ENCODE measurements around the gene LNX1.
"Not testable (repeated sequence)": the region's sequence is repeated elsewhere in the genome, so short reads cannot be mapped to it uniquely, and the experiment has no call there.

The LNX1 gene

GRCh38 chr4:53431052-53431451 lies 160.2 kb downstream of the LNX1 start:
- H3K27ac ChIP-seq (ENCODE audit: insufficient read depth, low read depth, low read length, poor library complexity, severe bottlenecking): no peak overlapping the region
- H3K27me3 ChIP-seq (ENCODE audit: control insufficient read depth, insufficient read depth, low read length, poor library complexity, severe bottlenecking): no peaks in the 10 kb centered on the region
- H3K9me3 ChIP-seq (ENCODE audit: control insufficient read depth, low read length): no peaks in the 10 kb centered on the region
- peaks cover 5% of the 10 kb centered on the region for H3K36me3 ChIP-seq (ENCODE audit: control insufficient read depth, insufficient read depth, low read length)
- 92 to 93% methylated on average over 4 to 5 of the region's 5 CpGs for WGBS, 2 experiments
- no peak overlapping the region for H3K4me3 ChIP-seq (ENCODE audit: insufficient read depth, low read depth, low read length)
- H3K4me1 ChIP-seq (ENCODE audit: control insufficient read depth, insufficient read depth, low read length): no peaks in the 10 kb centered on the region

DNA sequence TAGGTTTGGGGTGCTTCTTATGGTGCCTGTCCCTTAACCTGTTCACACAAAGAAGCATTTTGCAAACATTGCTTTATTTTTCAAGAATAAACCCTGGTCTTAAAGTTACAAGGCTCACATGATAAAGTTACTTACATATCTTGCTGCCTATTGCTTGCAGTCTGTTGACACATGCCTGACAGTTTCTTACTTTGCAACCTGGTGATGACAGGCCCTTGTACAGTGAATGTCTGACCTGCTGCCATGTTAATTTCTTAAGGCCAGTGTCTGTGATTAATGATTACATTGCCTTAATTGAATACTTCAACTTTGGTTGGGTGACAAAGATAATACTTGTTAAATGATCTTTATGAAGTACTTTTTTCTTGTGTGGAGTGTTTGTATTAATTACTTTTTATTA lies 163.9 kb downstream of the LNX1 start:
- H3K27me3 ChIP-seq (ENCODE audit: control insufficient read depth, insufficient read depth, low read length, poor library complexity, severe bottlenecking): no peaks in the 10 kb centered on the region
- H3K4me1 ChIP-seq (ENCODE audit: control insufficient read depth, insufficient read depth, low read length): no peaks in the 10 kb centered on the region
- H3K9me3 ChIP-seq (ENCODE audit: control insufficient read depth, low read length): no peaks in the 10 kb centered on the region
- peaks cover 5% of the 10 kb centered on the region for H3K36me3 ChIP-seq (ENCODE audit: control insufficient read depth, insufficient read depth, low read length)
- H3K27ac ChIP-seq (ENCODE audit: insufficient read depth, low read depth, low read length, poor library complexity, severe bottlenecking): no peak overlapping the region
- no peak overlapping the region for H3K4me3 ChIP-seq (ENCODE audit: insufficient read depth, low read depth, low read length)

DNA sequence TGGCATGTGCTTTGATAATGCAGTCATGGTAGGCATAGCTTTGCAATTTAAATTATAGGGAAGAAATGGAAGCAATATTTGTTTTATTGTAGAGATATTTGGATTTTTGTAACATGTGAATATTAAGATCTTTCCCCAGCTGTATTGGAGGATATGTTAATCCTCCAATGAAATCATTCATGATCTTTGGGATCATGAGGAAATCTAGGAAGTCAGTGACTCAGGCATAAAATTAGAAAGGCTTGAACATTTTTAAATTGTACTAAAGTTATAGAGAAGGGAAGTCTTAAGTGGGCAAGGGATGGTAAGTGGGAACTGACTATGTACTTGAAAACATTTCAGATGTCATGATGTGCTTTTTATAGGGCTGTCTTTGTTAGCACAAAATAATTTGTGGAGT lies 167.0 kb downstream of the LNX1 start:
- no peaks in the 10 kb centered on the region for H3K9me3 ChIP-seq (ENCODE audit: control insufficient read depth, low read length)
- no peaks in the 10 kb centered on the region for H3K27me3 ChIP-seq (ENCODE audit: control insufficient read depth, insufficient read depth, low read length, poor library complexity, severe bottlenecking)
- no peaks in the 10 kb centered on the region for H3K4me1 ChIP-seq (ENCODE audit: control insufficient read depth, insufficient read depth, low read length)
- no peak overlapping the region for H3K27ac ChIP-seq (ENCODE audit: insufficient read depth, low read depth, low read length, poor library complexity, severe bottlenecking)
- H3K4me3 ChIP-seq (ENCODE audit: insufficient read depth, low read depth, low read length): no peak overlapping the region
- H3K36me3 ChIP-seq (ENCODE audit: control insufficient read depth, insufficient read depth, low read length): no peaks in the 10 kb centered on the region

DNA sequence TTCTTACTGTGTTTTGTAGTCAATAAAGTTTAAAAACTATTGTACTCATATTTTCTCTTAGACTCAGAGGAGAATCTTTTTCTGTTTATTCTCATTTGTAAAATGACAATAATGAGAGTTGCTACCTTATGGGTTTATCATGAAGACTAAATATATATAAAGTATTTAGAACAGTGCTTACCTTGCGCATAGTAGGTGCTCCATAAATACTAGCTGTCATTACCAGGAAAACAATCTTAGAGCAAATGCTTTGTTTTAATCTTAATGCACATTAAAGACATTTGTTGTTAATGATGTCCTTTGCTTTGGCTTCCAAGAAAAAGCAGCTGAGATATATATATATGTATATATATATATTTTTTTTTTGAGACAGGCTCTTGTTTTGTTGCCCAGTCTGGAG lies 168.9 kb downstream of the LNX1 start:
- Histone ChIP-seq H3K27ac (ENCODE audit: insufficient read depth, low read depth, low read length, poor library complexity, severe bottlenecking) (no peak overlapping the region), H3K27me3 (ENCODE audit: control insufficient read depth, insufficient read depth, low read length, poor library complexity, severe bottlenecking) (no peaks in the 10 kb centered on the region), H3K36me3 (ENCODE audit: control insufficient read depth, insufficient read depth, low read length) (no peaks in the 10 kb centered on the region), H3K4me3 (ENCODE audit: insufficient read depth, low read depth, low read length) (no peak overlapping the region), H3K9me3 (ENCODE audit: control insufficient read depth, low read length) (no peaks in the 10 kb centered on the region), H3K4me1 (ENCODE audit: control insufficient read depth, insufficient read depth, low read length) (no peaks in the 10 kb centered on the region)
- WGBS, 2 experiments: 100% methylated on average over 1 of the region's 1 CpG; no CpG with 5 or more reads in 1 of the 2 experiments

- Histone ChIP-seq H3K4me1 (ENCODE audit: control insufficient read depth, insufficient read depth, low read length) (no peaks in the 10 kb centered on the region), H3K27me3 (ENCODE audit: control insufficient read depth, insufficient read depth, low read length, poor library complexity, severe bottlenecking) (no peaks in the 10 kb centered on the region), H3K9me3 (ENCODE audit: control insufficient read depth, low read length) (no peaks in the 10 kb centered on the region), H3K4me3 (ENCODE audit: insufficient read depth, low read depth, low read length) (no peak overlapping the region), H3K27ac (ENCODE audit: insufficient read depth, low read depth, low read length, poor library complexity, severe bottlenecking) (no peak overlapping the region), H3K36me3 (ENCODE audit: control insufficient read depth, insufficient read depth, low read length) (no peaks in the 10 kb centered on the region)
- 93 to 100% methylated on average over 2 of the region's 2 CpGs for WGBS, 2 experiments
These were observed 169.5 kb downstream of the LNX1 start for GRCh38 chr4:53421791-53422190.

DNA sequence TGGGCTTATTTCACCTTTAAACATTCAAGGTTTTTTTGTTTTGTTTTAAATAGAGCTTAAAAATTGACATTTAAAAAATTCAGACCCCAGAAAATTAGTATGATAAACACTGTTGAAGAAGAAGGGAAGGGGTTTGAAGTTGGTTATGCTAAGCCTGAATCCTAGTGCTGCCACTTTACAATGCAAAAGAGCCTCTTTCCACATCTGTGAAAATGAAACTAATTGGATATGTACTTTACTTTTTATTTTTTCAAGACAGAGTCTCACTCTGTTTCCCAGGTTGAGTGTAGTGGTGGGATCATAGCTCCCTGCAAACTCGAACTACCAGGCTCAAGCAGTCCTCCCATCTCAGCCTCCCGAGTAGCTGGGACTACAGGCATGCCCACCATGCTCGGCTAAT lies 172.1 kb downstream of the LNX1 start:
- no peaks in the 10 kb centered on the region for H3K36me3 ChIP-seq (ENCODE audit: control insufficient read depth, insufficient read depth, low read length)
- 94 to 97% methylated on average over 3 of the region's 3 CpGs for WGBS, 2 experiments

GRCh38 chr4:53409479-53409878 lies 181.8 kb downstream of the LNX1 start:
- not testable (repeated sequence) for H3K4me3 ChIP-seq (ENCODE audit: insufficient read depth, low read depth, low read length)

More for the DNA sequence above, 172.1 kb downstream of the LNX1 start:
- H3K27ac ChIP-seq (ENCODE audit: insufficient read depth, low read depth, low read length, poor library complexity, severe bottlenecking): no peak overlapping the region
- no peaks in the 10 kb centered on the region for H3K9me3 ChIP-seq (ENCODE audit: control insufficient read depth, low read length)
- H3K4me3 ChIP-seq (ENCODE audit: insufficient read depth, low read depth, low read length): no peak overlapping the region
- no peaks in the 10 kb centered on the region for H3K27me3 ChIP-seq (ENCODE audit: control insufficient read depth, insufficient read depth, low read length, poor library complexity, severe bottlenecking)
- no peaks in the 10 kb centered on the region for H3K4me1 ChIP-seq (ENCODE audit: control insufficient read depth, insufficient read depth, low read length)

More at GRCh38 chr4:53409479-53409878, 181.8 kb downstream of the LNX1 start:
- not testable (repeated sequence) for H3K4me1 ChIP-seq (ENCODE audit: control insufficient read depth, insufficient read depth, low read length); H3K9me3 ChIP-seq (ENCODE audit: control insufficient read depth, low read length); H3K27me3 ChIP-seq (ENCODE audit: control insufficient read depth, insufficient read depth, low read length, poor library complexity, severe bottlenecking); H3K36me3 ChIP-seq (ENCODE audit: control insufficient read depth, insufficient read depth, low read length); H3K27ac ChIP-seq (ENCODE audit: insufficient read depth, low read depth, low read length, poor library complexity, severe bottlenecking)
- WGBS, 2 experiments: 94 to 96% methylated on average over 11 of the region's 11 CpGs
